Panc1 (cell line): Measurements from ENCODE around the gene GRAMD4. TPM values are rescaled to one million over a fixed set of nuclear protein-coding genes. Genes with fewer than 3 reads are reported as not detected.

Experiments used
- ATAC-seq: fragments of 200-7000 bp; cut with Tn5 transposase; 2 replicates; pipeline ENCODE4 v1.9.1; 2020; ENCODE audit warnings: mild to moderate bottlenecking, moderate library complexity
- BruUV-seq: library from RNA; stranded (reverse); fragments of 400-500 nt; replicated peaks from 2 replicates; lab custom pipeline; 2021; lab: Mats Ljungman, UMichigan
- CTCF ChIA-PET: fragments of 300-600 bp; sonication (Branson Sonifier 250); formaldehyde crosslinking; loops from one replicate; lab custom pipeline; 2022; ENCODE audit warnings: antibody characterized with exemption; lab: Charles Lee
- POLR2A ChIA-PET: fragments of 300-600 bp; sonication (Branson Sonifier 250); formaldehyde crosslinking; loops from one replicate; lab custom pipeline; 2022; ENCODE audit warnings: antibody characterized with exemption; lab: Charles Lee
- DNase-seq: peaks from one replicate; pipeline ENCODE4 v3.0.0-alpha.2; 2010; ENCODE audit warnings: low read depth, low spot score
- H3K27ac ChIP-seq: 2 replicates; pipeline ENCODE4 v1.5.1; 2011; ENCODE audit warnings: mild to moderate bottlenecking, low read length, inconsistent platforms
- H3K27me3 ChIP-seq: fragments of 200-500 bp; sonication (Bioruptor generic); 2 replicates; pipeline ENCODE4 v1.6.0; 2014; ENCODE audit warnings: low read length, inconsistent platforms; ENCODE audit not compliant: control insufficient read depth, insufficient read depth
- H3K36me3 ChIP-seq: fragments of 200-500 bp; sonication (Bioruptor generic); 2 replicates; pipeline ENCODE4 v1.5.1; 2014; ENCODE audit warnings: inconsistent platforms, mild to moderate bottlenecking, low read length, moderate library complexity; ENCODE audit not compliant: control insufficient read depth, insufficient read depth
- H3K4me1 ChIP-seq: 2 replicates; pipeline ENCODE4 v1.5.1; 2011; ENCODE audit warnings: inconsistent platforms, mild to moderate bottlenecking, low read length, moderate library complexity; ENCODE audit not compliant: control insufficient read depth, insufficient read depth
- H3K4me3 ChIP-seq, 2 experiments: 2 replicates each; pipeline ENCODE4 v1.5.1; 2011 to 2012; ENCODE audit warnings: low read depth in 2 of 2, low read length in 2 of 2, mild to moderate bottlenecking in 2 of 2, inconsistent platforms in 1 of 2, moderate library complexity in 1 of 2
- H3K9me3 ChIP-seq: fragments of 200-500 bp; sonication (Bioruptor generic); 2 replicates; pipeline ENCODE4 v1.5.1; 2014; ENCODE audit warnings: low read depth, mild to moderate bottlenecking, inconsistent platforms, low read length, moderate library complexity; ENCODE audit not compliant: control insufficient read depth, insufficient read depth
- POLR2AphosphoS5 ChIP-seq: IDR thresholded peaks from 2 replicates; pipeline ENCODE4 v1.6.1; 2012; ENCODE audit warnings: mild to moderate bottlenecking, low read depth, low read length, moderate library complexity
- SIN3A ChIP-seq: IDR thresholded peaks from 2 replicates; pipeline ENCODE4 v1.6.1; 2012; ENCODE audit warnings: low read depth, mild to moderate bottlenecking, low read length, moderate library complexity, borderline replicate concordance; ENCODE audit not compliant: insufficient read depth
- TCF7L2 ChIP-seq: IDR thresholded peaks from 2 replicates; pipeline ENCODE4 v1.6.1; 2011; ENCODE audit warnings: mild to moderate bottlenecking, low read depth, low read length, inconsistent platforms
- in situ Hi-C: cut with HindIII; loops from 2 replicates; pipeline ENCODE4 v1.10.0; 2016; ENCODE audit warnings: low sequenced_read_pairs, low pct_unique_long_range_greater_than_20kb
- intact Hi-C: fragments of 100-400 bp; cut with micrococcal nuclease; formaldehyde crosslinking; loops from one replicate; pipeline ENCODE4 v1.10.0; 2022; ENCODE audit not compliant: unreplicated experiment
- total RNA-seq: library from RNA; stranded (reverse); gene quantifications from one replicate; pipeline ENCODE4 v1.2.1, GENCODE V29; 2021; ENCODE audit not compliant: unreplicated experiment
- TF ChIP-seq, protein P1 (sequence below), 2 experiments: IDR thresholded peaks; 2 replicates each; pipeline ENCODE4 v1.6.1; 2011 to 2012; ENCODE audit warnings: low read depth in 2 of 2, control low read depth in 1 of 2, low read length in 1 of 2, mild to moderate bottlenecking in 1 of 2, moderate library complexity in 1 of 2; ENCODE audit not compliant: insufficient read depth in 1 of 2
- TF ChIP-seq, protein P2 (sequence below): fragments of 450-650 bp; IDR thresholded peaks from 2 replicates; pipeline ENCODE4 v1.5.1; 2017; ENCODE audit warnings: mild to moderate bottlenecking

The GRAMD4 gene
- total RNA-seq, 1 experiment from 2014 or later = 30.8 TPM

DNA sequence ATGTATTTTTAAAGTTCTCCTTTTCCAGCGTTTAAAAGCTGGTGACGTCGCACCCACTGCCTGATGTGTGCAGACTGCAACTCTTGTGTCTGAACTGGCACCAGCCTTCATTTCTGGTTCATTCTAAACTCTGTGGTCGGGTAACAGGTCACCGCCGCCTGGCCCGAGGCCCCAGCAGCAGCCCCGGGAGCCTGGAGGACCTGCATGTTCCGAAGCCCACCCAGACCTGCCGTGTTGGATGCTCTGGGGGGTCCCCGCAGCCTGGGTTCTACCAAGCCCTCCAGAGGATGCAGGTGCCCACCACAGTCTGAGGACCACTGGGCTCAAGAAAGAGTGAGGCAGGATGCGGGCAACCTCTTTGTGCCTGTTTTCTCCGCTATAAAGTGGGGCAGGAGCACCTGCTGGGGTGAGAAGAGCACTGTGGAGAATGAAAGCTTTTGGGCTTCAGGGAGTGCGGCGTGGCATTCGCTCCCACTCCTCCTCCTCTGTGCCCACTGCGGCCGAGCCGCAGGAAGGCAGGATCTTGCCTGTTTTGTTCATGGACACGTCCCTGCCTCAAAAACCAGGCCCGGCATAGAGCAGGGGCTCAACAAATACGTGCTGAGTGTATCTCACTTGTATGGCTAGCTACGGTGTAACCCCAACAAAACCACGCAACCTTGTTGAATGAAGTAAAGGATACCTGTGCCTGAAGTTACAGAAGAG, 77.8 kb downstream of the GRAMD4 start:
- intact Hi-C loops (no loop called here), in situ Hi-C loops (no loop called here)
- Histone ChIP-seq H3K36me3 (no peaks in the 10 kb centered on the region; the same call in 1 of the 2 replicates), H3K4me1 (no peaks in the 10 kb centered on the region), H3K27me3 (no peaks in the 10 kb centered on the region), H3K9me3 (no peaks in the 10 kb centered on the region), H3K27ac (no peak overlapping the region), H3K4me3 (no peak overlapping the region)
- TF ChIP-seq, protein P1, sequence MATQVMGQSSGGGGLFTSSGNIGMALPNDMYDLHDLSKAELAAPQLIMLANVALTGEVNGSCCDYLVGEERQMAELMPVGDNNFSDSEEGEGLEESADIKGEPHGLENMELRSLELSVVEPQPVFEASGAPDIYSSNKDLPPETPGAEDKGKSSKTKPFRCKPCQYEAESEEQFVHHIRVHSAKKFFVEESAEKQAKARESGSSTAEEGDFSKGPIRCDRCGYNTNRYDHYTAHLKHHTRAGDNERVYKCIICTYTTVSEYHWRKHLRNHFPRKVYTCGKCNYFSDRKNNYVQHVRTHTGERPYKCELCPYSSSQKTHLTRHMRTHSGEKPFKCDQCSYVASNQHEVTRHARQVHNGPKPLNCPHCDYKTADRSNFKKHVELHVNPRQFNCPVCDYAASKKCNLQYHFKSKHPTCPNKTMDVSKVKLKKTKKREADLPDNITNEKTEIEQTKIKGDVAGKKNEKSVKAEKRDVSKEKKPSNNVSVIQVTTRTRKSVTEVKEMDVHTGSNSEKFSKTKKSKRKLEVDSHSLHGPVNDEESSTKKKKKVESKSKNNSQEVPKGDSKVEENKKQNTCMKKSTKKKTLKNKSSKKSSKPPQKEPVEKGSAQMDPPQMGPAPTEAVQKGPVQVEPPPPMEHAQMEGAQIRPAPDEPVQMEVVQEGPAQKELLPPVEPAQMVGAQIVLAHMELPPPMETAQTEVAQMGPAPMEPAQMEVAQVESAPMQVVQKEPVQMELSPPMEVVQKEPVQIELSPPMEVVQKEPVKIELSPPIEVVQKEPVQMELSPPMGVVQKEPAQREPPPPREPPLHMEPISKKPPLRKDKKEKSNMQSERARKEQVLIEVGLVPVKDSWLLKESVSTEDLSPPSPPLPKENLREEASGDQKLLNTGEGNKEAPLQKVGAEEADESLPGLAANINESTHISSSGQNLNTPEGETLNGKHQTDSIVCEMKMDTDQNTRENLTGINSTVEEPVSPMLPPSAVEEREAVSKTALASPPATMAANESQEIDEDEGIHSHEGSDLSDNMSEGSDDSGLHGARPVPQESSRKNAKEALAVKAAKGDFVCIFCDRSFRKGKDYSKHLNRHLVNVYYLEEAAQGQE (IDR thresholded peaks at IDR 0.05; ENCODE audit: insufficient read depth in 1 of 2, low read depth in 2 of 2, low read length in 1 of 2) = no peak
- TF ChIP-seq TCF7L2 (no peak), POLR2AphosphoS5 (no peak), SIN3A (no peak)
- TF ChIP-seq, protein P2, sequence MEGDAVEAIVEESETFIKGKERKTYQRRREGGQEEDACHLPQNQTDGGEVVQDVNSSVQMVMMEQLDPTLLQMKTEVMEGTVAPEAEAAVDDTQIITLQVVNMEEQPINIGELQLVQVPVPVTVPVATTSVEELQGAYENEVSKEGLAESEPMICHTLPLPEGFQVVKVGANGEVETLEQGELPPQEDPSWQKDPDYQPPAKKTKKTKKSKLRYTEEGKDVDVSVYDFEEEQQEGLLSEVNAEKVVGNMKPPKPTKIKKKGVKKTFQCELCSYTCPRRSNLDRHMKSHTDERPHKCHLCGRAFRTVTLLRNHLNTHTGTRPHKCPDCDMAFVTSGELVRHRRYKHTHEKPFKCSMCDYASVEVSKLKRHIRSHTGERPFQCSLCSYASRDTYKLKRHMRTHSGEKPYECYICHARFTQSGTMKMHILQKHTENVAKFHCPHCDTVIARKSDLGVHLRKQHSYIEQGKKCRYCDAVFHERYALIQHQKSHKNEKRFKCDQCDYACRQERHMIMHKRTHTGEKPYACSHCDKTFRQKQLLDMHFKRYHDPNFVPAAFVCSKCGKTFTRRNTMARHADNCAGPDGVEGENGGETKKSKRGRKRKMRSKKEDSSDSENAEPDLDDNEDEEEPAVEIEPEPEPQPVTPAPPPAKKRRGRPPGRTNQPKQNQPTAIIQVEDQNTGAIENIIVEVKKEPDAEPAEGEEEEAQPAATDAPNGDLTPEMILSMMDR = no peak
- ATAC-seq (no peak), DNase-seq (no peak)
- ChIA-PET POLR2A (interaction anchor here (0.7 kb wide), 1 partner anchor 36 kb away, joined by 3 read pairs; no protein-coding TSS in a partner anchor), CTCF (no interaction called here)
- BruUV-seq = no TSS peak

DNA sequence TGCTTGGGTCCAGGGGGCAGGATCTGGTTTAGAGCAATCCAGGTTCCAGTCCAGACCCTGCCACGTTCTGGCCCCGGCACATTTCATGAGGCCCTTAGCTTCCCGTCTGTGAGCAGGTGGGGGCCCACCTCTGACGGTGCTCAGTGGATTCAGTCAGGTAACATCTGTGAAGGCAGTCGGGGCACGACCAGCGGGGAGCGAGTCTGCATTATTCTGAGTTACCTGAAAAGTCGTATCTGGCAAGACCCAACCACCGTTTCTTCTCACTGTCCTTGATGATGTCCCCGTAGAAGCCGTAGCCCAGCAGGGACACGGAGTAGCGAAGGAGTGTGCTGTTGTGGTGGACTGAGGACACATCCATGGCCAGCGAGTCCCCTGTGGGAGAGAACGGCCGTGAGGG, 78.9 kb downstream of the GRAMD4 start:
- no peaks in the 10 kb centered on the region for H3K4me1 ChIP-seq
- H3K9me3 ChIP-seq = no peaks in the 10 kb centered on the region
- H3K27me3 ChIP-seq = no peaks in the 10 kb centered on the region
- DNase-seq (no peak), ATAC-seq (no peak)
- in situ Hi-C loops = no loop called here
- BruUV-seq = no TSS peak
- no peaks in the 10 kb centered on the region; the same call in 1 of the 2 replicates for H3K36me3 ChIP-seq
- H3K4me3 ChIP-seq = no peak overlapping the region
- CTCF ChIA-PET = no interaction called here
- intact Hi-C loops = no loop called here
- TF ChIP-seq, protein P2 = no peak
- TF ChIP-seq, protein P1 (IDR thresholded peaks at IDR 0.05; ENCODE audit: insufficient read depth in 1 of 2, low read depth in 2 of 2, low read length in 1 of 2) = no peak
- TF ChIP-seq TCF7L2 (no peak), POLR2AphosphoS5 (no peak), SIN3A (no peak)
- POLR2A ChIA-PET = no interaction called here
- H3K27ac ChIP-seq = no peak overlapping the region
